ENCODE data around the gene SLC18A3.
A peak's percentile ranks its signal among the peaks of the same experiment; 100 is the strongest.

Gene SLC18A3

GRCh38 chr10:49612513-49613164 is 2.5 kb downstream of the SLC18A3 start:
- peak; percentile 14 for DNase-seq

DNA sequence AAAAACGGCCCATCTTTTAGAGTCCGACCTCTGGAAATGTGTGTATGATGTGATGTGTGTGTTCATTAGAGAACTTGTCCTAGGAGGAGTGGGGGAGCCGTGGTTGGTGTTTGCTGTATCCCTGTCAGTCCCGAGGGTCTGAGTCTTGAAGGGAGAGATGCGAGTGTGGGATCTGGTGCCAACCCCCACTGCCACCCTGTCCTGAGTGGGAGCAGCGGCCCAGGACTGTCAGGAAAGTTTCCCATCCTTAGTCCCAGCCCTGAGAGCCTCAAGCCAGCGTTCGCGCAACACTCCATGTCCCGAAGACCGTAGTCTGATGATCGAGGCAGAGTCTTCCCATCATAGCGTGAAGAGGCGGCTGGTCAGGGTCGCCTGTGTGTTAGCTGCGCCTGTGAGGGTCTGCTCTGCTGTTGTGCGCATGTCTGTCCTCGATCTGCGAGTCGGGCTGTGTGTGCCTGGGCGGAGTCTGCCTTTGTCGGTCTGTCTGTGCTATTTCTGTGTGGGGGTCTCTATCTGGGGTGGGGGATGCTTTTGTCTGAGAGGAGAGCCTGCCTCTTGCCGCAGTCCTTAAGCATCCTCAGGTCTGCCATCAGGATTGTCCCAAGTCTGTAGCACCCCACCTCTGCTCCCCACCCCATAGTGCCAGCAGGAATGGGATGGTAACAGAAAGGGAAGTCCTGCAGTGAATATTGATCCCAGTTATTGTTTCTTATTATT is 3.2 kb downstream of the SLC18A3 start:
- no peak for DNase-seq

GRCh38 chr10:49613882-49614241 is 3.8 kb downstream of the SLC18A3 start, which contains the start of gene CHAT:
Gene CHAT, plus strand, starts transcription at chr10:49614037. Its CDS starts 153 bp downstream, at chr10:49614190.
- DNase-seq: no peak

DNA sequence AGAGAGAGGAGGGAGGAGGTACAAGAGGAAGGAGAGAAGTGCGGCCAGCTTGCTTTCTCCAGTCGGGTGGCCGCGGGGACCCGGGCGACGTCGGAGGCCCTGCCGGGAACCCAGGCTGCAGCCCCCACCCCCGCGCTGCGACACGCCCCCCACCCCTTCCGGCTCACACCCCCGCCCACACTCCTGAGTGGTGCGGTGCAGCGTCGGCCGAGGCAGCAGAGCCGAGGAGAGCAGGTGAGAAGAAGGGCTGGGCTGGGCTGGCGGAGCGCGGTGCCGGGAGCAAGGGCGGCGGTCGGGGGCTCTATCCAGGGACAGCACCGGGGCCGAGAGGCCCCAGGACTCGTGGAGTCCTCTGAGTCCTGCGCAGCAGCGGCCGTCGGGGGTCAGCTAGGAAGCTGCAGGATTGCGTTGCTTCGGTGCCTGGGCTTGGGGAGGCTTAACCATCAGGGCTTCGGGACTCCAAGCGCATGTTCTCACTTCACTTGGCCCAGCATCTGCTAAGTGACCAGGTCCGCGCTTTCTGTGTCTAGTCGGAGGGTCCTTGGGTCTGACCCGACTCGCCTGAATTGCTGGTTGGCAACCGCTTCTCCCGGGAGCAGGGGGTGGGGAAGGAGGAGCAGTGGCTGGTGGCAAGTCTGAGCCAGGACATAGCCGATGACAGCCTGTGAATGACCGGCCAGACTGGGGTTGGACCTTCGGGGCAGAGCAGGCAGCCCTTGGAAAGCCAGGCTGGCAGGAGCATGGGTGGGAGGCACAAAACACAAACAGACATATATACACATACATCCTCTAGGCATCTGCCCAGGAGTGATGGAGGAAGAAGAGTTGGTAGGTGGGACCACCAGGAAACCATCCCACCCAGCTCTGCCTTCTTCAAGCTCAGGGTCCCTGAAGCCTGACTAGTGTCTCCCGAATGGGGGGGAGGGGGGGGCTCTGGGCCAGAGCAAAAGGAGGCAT is 4.4 kb downstream of the SLC18A3 start:
- DNase-seq: no peak

DNA sequence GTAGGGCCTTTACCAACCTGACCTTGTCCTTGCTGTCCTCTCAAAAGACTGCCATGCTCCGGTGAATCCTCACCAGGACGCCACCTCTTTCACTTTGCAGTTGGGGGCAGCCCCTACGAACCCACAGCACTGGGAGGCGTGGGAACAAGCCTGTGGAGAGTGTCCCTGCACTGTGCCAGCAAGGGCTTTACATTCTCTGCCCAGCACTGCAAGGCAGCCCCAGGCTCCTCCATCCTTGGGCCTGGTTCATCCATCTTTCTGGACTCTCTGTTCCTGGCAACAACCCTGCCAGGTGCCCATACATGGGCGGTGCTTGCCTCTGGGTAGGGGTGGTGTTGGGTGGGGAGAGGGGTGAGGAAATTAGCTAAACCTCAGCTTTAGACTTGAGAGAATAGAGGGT is 5.1 kb downstream of the SLC18A3 start:
- no peak for DNase-seq

GRCh38 chr10:49615721-49616120 is 5.6 kb downstream of the SLC18A3 start:
- no peak for DNase-seq

DNA sequence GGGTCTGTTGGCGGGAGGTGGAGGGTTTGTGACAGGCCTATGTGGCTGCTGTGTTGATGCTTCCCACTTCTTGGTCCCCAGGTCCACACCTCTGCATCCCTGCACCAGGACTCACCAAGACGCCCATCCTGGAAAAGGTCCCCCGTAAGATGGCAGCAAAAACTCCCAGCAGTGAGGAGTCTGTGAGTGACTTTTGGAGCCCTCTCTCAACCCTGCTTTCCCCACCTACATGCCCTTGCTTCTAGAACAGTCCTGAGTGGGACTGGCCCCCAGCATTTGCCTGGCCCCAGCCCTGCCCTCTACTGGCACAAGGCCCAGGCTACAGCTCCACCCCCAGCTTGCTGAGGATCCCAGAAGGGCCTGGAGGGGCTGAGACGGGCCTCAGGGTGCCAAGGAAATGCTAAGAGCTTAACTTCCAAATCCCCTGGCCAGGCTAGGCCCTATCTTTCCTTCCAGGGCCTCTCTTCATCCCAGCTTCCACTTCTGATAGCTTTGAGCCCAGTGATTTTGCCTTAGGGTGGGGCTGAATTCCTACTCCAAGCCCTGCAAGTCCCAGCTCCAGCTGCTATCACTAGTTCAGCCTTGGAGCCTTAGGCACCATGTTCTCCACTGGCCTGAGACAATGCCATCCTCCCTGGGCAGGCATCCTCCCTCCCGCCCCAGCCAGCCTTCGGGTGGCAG is 6.5 kb downstream of the SLC18A3 start:
- no peak for DNase-seq

- no peak for DNase-seq
Observed at GRCh38 chr10:49617121-49618020, 7.3 kb downstream of the SLC18A3 start.

DNA sequence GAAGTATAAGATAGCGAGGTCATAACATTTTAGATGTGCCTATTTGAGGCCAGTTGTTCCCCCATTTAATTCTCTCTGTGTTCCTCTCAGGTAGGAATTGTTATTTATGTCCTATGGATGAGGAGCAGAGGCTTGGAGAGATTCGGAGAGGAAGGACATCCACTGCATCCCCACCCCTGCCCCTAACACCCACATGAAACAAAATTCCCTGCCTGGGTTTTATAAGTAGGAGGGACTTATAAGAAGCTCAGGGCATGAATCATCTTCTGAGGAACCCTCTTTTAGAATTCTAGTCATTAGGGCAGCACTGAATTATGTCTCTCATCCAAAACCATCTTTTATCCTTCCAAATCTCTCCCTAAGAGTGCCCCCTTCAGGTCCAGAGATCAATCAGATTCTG is 8.7 kb downstream of the SLC18A3 start:
- DNase-seq: no peak

- no peak for DNase-seq
Observed at GRCh38 chr10:49619613-49620012, 9.5 kb downstream of the SLC18A3 start.

DNA sequence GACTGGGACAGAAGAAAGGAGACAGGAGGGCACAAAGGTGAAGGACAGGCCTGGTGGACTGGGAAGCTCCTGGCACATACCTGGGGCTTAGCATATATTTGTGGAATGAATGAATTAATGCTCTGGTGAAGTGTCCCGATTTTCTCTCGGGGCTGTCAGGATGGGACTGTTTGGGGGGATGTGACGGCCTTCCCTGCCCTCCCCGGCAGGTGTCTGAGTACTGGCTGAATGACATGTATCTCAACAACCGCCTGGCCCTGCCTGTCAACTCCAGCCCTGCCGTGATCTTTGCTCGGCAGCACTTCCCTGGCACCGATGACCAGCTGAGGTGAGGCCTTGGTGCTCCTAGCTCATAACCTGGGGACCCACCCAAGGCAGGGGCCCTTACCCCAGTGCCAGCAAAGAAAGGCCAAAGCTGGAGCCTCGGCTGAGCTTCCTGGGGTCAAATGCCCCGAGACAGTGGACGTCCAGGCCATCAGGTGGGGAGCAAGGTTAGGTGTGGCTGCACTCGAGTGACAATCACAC is 10.2 kb downstream of the SLC18A3 start:
- no peak for DNase-seq

DNA sequence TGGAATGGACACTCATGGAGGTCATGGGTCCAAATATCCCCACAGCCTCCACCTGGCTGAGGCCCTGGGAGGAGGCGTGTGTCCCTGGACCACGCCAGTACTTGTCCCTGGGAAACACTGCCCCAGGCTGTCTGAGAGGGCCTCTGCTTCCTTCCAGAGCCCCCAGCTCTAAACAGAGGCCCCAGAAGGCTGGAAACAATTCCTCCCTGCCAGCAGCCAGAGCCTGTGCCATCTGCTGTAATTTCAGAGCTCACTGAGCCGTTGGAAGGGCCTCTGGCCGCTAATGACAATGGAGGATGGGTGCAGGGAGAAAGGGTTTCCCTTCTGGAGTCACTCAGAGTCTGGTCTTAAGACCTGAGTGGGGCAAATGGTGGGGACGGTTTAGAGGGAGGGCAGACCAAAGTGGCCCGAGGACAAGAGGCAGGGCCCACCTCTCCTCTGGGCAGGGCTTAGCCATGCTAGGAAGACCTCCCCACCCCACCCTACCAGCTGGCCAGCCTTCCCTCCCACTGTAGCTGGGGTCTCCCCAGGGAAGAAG is 10.8 kb downstream of the SLC18A3 start:
- DNase-seq: no peak

- DNase-seq: no peak
Observed at GRCh38 chr10:49621561-49621960, 11.5 kb downstream of the SLC18A3 start.

- DNase-seq: no peak
Observed at GRCh38 chr10:49622426-49623425, 12.6 kb downstream of the SLC18A3 start.

GRCh38 chr10:49624629-49625028 is 14.5 kb downstream of the SLC18A3 start:
- DNase-seq: no peak

- no peak for DNase-seq
Observed at GRCh38 chr10:49625411-49625810, 15.3 kb downstream of the SLC18A3 start.

DNA sequence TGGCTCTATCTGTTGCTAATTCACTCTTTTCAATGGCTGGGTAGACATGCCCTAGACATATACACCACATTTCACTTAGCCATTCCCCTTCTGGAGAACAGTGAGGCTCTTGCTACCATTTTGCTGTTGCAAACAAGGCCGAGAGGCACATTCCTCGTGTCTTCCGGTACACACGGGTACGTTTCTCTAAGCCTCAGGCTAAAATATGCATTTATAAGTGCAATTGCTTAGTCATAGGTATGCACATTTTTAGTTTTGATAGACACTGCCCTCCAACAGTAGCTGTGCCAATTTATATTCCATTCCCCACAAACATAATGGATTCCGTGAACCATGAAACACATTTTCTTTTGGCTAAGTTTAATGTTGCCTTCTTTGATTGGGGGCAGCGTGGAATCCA is 16.9 kb downstream of the SLC18A3 start:
- no peak for DNase-seq

GRCh38 chr10:49627644-49628247 is 17.6 kb downstream of the SLC18A3 start:
- no peak for DNase-seq

DNA sequence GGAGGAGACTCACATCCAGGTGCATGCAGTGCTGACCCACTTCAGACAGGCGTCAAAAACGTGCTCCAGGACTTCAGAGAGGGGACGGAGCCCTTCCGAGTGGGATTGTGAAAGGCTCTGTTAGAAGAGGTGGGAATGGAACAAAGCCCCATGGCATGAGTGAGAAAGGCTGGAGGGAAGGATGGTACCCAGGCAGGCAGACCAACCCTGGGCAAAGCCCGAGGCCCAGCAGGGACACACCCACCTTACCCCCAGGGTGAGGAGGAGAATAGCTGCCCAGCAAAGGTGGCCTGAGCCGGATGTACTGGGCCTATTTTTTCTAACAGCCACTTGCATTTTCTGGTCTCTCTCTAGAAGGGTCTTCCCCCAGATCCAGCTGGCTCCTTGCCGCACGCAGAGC is 18.5 kb downstream of the SLC18A3 start:
- DNase-seq: no peak

Data from activated CD4-positive, alpha-beta T cell treated with anti-CD3 and anti-CD28 coated beads, Interleukin-2, Interleukin-6, amounts not matched to agents 100 ng/mL and 50 ng/mL, durations not matched to agents 16 hours and 8 hours (primary cell).